ENCODE results near the gene PDE6B. TPM values are rescaled to one million over a fixed set of nuclear protein-coding genes. Genes with fewer than 3 reads are reported as not detected.

PDE6B gene
- total RNA-seq, 4 donors from 2014 or later, result not detected

- DNase-seq (no peak), ATAC-seq (no peak)
- no peaks in the 10 kb centered on the region for H3K36me3 ChIP-seq
- H3K27me3 ChIP-seq, result peaks cover 0 to 10% (median 0%) of the 10 kb centered on the region in 3 donors
- H3K9me3 ChIP-seq, result no peaks in the 10 kb centered on the region
- H3K4me1 ChIP-seq, result no peaks in the 10 kb centered on the region
- no peak overlapping the region for H3K4me3 ChIP-seq
- in situ Hi-C loops (cut with MboI; ENCODE audit: low sequenced_read_pairs in 4 of 4), result no loop called here
- intact Hi-C loops (cut with DNase I; ENCODE audit: low total_unique reads), result no loop called here
- no peak for TF ChIP-seq CTCF (IDR thresholded peaks at IDR 0.05 in 4 of 5, conservative IDR thresholded peaks at IDR 0.05 in 1 of 5)
- TF ChIP-seq POLR2A (IDR thresholded peaks at IDR 0.05), result no peak
- no peak overlapping the region for H3K27ac ChIP-seq
Observed at GRCh38 chr4:699816-700580, 74.6 kb downstream of the PDE6B start.

- no peak for ATAC-seq
- intact Hi-C loops (cut with DNase I; ENCODE audit: low total_unique reads), result no loop called here
- DNase-seq, result no peak
- Histone ChIP-seq H3K4me1 (no peaks in the 10 kb centered on the region), H3K36me3 (no peaks in the 10 kb centered on the region), H3K27ac (no peak overlapping the region), H3K27me3 (peaks cover 0 to 6% (median 0%) of the 10 kb centered on the region in 3 donors), H3K9me3 (no peaks in the 10 kb centered on the region), H3K4me3 (no peak overlapping the region)
- TF ChIP-seq POLR2A (IDR thresholded peaks at IDR 0.05) (no peak), CTCF (IDR thresholded peaks at IDR 0.05 in 4 of 5, conservative IDR thresholded peaks at IDR 0.05 in 1 of 5) (no peak)
- in situ Hi-C loops (cut with MboI; ENCODE audit: low sequenced_read_pairs in 4 of 4), result no loop called here
Observed at GRCh38 chr4:700587-701264, 75.4 kb downstream of the PDE6B start.

GRCh38 chr4:702618-703048, 77.3 kb downstream of the PDE6B start:
- in situ Hi-C loops (cut with MboI; ENCODE audit: low sequenced_read_pairs in 4 of 4) (no loop called here), intact Hi-C loops (cut with DNase I; ENCODE audit: low total_unique reads) (no loop called here)
- Histone ChIP-seq H3K27me3 (no peaks in the 10 kb centered on the region), H3K27ac (no peak overlapping the region), H3K36me3 (no peaks in the 10 kb centered on the region), H3K9me3 (no peaks in the 10 kb centered on the region), H3K4me3 (no peak overlapping the region), H3K4me1 (peaks cover 7 to 9% of the 10 kb centered on the region in 2 donors)
- DNase-seq (no peak), ATAC-seq (no peak)
- TF ChIP-seq POLR2A (IDR thresholded peaks at IDR 0.05) (no peak), CTCF (IDR thresholded peaks at IDR 0.05 in 4 of 5, conservative IDR thresholded peaks at IDR 0.05 in 1 of 5) (no peak)

DNA sequence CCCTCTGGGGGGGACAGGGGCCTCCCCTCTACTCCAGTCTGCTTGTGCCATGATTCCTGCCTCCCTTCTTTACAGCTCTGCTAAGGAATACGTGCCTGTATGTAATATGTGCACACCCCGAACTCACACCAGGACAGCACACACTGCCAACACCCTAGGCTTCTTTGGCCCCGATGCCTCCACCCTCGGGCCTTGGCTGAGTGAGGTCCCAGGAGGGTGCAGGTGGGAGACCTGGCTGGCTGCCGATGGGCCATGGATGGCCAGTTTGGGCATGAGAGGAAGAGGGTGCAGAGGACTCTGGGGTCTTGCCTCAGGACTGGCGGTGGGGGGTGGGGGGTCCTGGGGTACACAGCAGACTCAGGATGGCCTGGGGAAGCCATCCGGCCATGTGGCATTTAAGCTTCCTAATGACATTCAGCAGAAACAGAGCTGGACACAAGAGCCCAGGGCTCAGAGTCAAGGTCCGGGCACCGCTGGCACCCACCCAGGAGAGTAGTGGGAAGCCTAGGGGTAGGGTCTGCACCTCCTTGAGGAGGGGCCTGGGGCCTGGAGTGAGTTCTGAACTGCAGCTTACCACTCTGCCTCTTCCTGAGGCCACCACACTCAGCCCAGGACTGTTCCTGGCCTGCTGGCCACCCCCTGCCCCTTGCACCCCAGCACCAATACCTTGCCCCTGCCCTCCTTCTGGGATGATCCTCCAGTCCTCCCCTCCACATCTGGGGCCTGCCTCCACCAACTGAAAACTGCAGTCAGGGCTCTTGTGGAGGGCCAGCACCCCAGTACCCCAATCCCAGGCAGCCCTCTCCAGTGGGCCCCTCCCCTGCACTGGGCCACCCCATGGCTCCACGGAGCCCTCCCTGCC, 78.2 kb downstream of the PDE6B start:
- intact Hi-C loops (cut with DNase I; ENCODE audit: low total_unique reads), result loop anchor here (2.0 kb wide), 2 partner anchors 15 to 77 kb away; partner anchors contain the start of gene SLC49A3
- DNase-seq, result no peak
- in situ Hi-C loops (cut with MboI; ENCODE audit: low sequenced_read_pairs in 4 of 4), result no loop called here

More for the DNA sequence above, 78.2 kb downstream of the PDE6B start:
- H3K4me1 ChIP-seq, result peaks cover 14 to 17% of the 10 kb centered on the region in 2 donors
- TF ChIP-seq CTCF (IDR thresholded peaks at IDR 0.05 in 4 of 5, conservative IDR thresholded peaks at IDR 0.05 in 1 of 5), result no peak
- no peak for TF ChIP-seq POLR2A (IDR thresholded peaks at IDR 0.05)
- no peak for ATAC-seq
- H3K9me3 ChIP-seq, result no peaks in the 10 kb centered on the region
- H3K36me3 ChIP-seq, result no peaks in the 10 kb centered on the region
- no peaks in the 10 kb centered on the region for H3K27me3 ChIP-seq
- H3K4me3 ChIP-seq, result no peak overlapping the region
- H3K27ac ChIP-seq, result no peak overlapping the region

All from gastrocnemius medialis (tissue), 4 donors.